ENCODE results near the gene AUTS2.
A peak's percentile ranks its signal among the peaks of the same experiment; 100 is the strongest.

The AUTS2 gene

DNA sequence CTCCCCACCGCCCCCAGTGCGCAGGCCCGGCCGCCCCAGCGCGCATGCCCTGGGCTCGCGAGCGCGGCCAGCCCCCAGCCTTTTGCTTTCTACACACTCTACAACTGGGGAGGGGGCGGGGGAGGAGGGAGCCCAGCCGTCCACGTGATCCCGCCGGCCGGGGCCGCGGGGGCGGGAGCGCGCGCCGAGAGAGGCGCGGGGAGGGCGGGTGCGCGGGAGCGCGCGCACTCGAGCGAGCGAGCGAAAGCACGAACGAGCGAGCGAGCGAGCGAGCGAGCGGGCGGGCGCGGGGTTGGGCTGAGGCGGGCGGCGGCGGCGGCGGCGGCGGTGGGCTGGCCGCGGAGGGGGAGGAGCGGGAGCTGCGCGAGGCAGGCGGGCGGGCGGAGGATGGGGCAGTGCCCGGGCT, at the start of gene AUTS2:
Gene AUTS2, plus strand, starts transcription at position 395 of the 406 bp plus-strand sequence. CDS start 1,179 bp downstream, outside the sequence.
- peak; percentile 60 to 79 for DNase-seq

GRCh38 chr7:69550991-69551390, 47.3 kb upstream of the AUTS2 start:
- DNase-seq, result no peak

GRCh38 chr7:69553190-69553589, 45.1 kb upstream of the AUTS2 start:
- DNase-seq, result no peak

DNA sequence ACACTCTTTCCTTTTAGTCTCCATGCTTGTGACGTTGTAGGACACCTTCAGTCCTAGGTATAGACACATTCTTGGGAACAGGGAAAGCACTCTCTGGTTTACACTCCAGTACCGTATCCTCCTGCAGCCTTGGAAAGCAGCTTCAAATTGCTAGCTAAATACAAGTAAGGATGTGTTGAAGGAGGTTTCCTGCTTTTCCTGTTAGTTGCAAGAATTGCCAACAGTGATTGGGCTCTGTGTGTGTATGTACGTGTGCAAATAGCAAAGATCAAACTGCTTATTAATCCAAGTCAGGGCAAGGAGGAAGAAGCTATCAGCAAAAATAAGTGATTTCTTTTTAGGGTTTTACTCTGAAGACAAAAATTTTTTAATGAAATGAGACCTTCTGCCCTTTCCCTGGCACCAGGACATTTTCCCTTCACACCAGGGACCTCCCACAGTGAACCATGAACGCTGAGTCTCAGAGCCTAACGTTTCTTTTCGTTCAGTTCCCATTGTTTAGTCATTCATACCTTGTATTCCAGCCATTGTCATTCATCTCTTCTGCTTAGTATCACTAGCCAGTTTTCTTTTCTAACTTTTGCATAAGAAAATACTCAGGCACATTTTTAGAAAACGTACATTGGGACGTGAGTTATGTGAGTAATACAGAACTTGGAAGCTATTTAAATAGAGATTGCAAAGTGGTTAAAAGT, 36.9 kb upstream of the AUTS2 start:
- DNase-seq, result no peak

DNA sequence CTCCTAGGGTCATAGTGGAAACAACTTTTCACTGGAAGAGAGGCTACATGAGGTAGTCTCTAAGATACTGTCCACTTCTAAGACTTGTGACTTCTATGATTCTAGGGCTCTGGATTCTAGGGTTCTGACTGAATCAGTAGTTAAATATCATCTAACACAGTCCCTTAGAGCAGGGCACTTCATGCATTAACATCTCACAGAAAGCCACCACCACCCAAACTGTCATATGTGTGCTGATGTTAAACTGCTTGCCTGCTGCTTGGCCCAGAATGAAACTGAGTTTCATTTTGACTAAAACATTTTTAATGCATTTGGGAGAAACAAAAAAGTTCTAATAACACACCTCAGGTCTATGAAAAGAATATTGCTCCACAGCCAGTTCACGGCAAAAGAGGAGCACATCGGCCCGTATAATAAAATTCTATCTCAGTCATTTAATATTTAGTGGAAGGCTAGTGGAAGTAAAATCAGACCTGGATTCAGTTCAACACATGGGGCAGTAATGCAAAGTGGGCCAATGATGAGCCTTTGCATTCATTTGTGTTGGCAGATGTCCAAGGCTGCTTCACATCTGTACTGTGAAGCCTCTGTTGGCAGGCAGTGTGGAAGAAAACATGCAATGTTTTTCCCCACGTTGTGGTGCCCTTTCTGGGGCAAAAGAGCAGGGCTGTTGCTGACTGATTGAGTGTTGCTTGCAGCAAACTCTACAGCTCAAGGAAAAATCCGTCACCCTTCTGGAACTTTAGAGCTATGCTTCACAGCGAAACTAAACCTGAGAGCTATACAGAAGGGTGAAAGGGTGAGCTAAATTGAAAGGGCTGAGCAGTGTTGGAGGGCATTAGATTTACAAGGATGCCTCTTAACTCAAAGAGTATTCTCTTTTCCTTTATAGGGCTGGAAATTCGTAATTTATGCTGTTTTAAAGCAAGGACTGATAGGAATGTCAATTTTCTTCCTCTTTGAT, 33.5 kb upstream of the AUTS2 start:
- no peak for DNase-seq

GRCh38 chr7:69567800-69568199, 30.5 kb upstream of the AUTS2 start:
- DNase-seq, result no peak

- DNase-seq, result no peak
Observed at GRCh38 chr7:69568266-69568665, 30.0 kb upstream of the AUTS2 start.

GRCh38 chr7:69575651-69576050, 22.6 kb upstream of the AUTS2 start:
- no peak for DNase-seq

DNA sequence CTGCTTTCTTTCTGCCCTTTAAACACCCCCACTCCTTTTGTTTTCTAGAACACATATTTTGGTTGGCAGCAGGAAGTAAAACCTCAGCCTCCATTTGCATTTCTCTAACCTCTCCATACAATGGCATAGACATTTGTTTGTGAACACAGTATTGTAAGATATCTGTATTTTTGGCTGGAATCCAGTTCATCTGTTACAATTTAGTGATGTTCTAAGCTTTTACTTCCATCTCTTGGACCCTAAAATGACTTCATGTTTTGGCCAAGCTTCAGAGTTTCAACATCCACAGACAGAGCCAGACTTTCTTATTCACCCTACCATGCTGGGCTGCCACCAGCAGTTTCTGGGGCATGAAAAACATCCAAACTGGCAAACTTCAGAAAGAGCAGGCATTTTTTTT, 21.1 kb upstream of the AUTS2 start:
- DNase-seq, result no peak

- DNase-seq, result no peak
Observed at GRCh38 chr7:69585169-69585568, 13.1 kb upstream of the AUTS2 start.

DNA sequence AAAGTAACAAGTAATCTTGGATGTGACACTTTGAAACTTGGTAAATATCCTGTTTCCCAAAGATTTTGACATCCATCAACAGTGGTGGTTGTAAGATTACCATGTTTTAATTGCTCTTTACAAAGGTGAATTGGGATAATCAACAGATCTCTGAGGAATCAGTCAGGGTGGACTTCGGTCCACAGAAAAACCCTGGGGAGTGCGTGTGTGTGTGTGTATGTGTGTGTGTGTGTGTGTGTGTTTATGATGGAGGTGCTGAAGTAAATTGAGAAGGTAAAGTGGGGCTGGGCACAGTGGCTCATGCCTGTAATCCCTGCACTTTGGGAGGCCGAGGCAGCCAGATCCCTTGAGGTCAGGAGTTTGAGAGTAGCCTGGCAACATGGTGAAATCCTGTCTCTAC, 12.0 kb upstream of the AUTS2 start:
- no peak for DNase-seq

DNA sequence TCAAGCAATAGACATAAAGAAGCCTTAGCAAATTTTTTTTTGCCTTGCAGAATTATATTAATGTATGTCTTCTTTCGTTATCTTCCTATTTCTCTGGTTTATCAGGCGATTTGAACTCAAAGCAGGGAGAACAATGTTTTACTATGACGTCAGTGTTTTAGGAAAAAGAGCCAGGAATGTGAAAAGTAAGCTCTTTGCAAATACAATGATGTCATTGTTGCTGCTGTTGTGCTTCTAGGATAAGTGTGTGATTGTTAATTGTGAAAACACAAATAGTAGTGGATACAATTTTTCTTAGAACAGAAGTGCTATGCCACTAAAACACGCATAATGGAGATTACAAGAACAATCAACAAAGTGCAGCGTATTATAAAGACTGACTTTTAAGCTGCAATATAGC, 9.5 kb upstream of the AUTS2 start:
- DNase-seq, result no peak

DNA sequence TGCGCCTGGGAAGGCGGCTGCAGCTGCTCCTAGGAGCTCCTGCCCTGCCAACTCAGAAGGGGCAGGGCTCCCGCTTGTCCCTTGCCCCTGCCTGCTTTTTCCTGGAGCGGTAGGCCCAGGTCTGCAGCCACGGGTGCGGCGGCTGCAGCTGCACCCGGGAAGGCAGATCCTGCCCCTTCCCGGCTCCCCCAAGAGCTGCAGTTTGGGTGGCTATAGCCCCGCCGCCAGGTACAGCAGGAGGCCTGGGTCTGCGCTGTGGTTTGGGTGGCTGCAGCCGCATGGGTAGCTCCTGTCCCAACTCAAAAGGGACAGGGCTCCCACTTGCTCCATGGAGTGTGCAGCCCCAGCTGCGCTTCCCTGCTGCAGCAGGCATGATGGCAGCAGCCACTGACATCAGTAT, 6.5 kb upstream of the AUTS2 start:
- no peak for DNase-seq

DNA sequence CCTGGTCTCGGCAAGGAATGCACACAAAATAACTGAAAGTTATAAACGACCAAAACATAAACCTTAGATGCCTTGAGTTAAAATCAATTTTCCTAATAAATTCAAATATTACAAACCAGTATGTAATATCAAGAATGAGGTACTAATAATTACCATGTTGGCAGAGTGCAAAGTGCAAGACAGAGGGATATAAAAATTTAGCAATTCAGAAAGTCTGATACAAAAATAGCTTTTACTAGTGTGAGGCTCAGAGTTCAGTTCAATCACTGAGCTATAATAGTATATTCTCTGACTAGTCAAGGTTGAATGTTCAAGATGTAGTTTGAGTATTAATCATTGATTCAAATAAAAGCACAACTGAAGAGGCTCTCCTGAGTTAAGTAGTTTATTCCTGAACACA, 4.8 kb upstream of the AUTS2 start:
- DNase-seq, result no peak

GRCh38 chr7:69595415-69595814, 2.9 kb upstream of the AUTS2 start:
- DNase-seq, result no peak

- DNase-seq, result no peak
Observed at GRCh38 chr7:69596056-69596455, 2.2 kb upstream of the AUTS2 start.

GRCh38 chr7:69596723-69597277, 1.5 kb upstream of the AUTS2 start:
- DNase-seq, result no peak

DNA sequence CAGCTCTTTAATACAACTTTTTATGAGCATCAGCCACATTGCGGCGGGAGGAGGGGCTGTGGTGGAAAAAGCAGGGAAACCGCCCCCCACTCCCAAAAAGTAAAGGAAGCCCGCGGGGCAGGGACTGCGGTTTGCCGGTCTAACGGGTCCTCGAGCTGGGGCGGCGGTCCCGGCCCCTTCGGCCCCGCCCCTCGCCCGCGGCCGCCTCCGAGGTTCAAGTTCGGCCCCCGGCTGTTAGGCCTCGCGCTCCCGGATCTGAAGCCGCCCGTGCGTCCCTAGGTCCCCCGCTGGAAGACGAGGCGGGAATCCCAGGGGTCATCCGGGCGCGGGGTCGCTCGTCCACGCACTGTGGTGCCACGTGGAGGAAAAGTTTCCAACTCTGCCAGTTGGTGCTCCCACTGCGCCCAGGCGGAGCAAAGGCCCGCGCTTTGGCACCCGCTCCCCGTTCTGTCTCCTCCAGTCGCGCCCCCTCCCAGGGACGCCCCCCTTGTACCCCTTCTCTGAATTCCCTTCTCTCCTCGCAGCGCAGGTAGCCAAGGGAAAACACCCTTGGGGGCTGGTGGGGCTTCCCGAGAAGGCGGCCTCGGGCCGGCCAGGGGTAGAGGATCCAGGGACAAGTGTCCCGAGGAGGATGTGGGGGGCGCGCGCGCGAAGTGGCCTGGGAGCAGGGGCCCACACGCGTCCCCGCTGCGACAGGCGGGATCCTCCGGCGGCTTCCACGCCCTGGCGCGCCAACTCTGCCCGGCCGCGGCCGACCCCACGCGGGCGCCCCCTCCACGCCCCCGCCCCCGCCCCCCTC, 798 bp upstream of the AUTS2 start:
- DNase-seq, result no peak

DNA sequence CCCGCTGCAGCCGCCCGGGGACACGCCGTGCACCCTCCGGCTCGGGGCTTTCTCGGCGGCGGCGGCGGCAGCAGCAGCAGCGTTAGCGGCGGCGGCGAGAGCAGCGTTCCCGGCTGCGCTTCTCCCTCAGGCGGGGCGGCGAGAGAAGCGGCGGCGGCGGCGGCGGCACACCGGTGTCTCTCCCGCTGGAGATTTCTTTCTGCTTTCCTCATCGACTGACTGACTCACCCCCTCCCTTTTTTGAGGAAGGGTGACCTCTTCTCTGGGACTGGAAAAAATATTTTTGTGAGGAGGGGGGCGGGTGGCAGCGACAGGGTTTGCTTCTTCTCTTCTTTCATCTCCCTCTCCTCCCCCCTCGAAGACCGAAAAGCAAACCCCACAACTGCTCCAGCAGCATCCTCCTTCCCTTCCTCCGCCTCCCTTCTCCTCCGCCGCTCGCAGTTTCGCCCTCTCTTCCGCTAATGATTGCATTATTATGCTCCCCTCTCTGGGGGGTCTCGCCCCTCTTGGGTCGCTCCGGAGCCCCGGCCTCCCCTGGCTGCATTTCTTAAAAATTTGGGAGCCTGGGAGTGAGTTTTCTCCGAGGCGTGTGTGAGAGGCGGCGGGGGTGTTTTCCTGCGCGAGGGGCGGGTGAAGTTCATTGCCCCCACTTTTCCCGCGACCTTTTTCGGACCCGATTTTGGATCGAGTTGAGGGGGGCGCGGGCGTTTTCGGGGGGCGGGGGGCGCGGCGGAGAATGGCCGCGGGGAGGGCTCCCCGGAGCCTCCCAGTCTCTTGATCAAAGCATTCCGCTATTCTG, 411 bp downstream of the AUTS2 start:
- no peak for DNase-seq

DNA sequence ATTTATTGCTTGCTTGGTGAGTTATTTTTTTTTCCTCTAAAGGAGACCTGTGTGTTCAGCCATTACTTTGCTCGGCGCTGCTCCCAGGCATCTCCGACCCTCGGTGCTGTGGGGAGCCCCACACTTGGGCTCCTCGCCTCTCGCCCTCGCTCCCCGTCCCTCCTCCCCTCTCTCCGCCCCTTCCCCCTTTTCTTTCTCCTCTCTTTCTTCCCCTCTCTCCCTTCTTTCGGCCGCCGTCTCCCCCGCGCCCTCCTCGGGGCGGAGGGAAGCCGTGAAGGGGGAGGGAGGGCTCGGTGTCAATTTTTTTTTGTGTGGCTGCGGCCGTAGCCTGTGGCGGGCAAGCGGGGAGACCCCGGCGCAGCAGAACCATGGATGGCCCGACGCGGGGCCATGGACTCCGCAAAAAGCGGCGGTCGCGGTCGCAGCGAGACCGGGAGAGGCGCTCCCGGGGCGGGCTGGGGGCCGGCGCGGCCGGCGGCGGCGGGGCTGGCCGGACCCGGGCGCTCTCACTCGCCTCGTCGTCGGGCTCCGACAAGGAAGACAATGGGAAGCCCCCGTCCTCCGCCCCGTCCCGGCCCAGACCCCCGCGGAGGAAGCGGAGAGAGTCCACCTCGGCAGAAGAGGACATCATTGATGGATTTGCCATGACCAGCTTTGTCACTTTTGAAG, 1.1 kb downstream of the AUTS2 start:
- DNase-seq, result no peak

DNA sequence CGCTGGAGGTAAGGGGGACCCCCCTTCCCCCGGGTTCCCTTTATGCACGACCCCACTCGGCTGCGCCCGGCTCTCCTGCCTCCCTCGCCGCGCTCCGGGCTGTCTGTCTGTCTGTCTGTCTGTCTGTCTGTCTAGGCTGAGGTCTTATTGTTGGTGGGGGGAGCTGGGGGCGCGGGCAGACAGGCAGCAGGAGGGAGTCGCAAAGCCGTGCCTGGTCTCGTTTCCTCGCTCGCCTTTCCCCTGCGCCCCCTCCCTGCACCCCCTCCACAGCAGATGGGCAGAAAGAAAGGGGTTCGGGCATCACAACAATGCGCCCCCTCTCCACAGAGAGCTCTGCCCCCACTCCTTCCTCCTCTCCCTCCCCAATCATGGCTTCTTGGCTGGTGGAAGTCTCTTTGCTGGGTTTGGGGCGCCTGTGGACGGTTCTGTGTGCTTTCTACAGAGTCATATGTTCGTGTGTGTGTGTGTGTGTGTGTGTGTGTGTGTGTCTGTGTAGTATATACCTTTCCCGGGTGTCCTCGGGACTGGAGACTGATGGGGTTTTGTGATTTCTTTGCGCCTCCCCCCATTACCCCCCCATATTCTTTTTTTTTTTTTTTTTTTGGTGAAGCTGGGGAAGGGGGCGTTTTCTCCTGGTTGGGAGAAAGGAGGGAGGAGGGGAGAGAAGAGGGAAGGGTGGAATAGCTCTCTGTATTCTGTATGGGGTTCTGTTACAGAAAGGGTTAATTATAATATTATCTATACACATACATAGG, 1.9 kb downstream of the AUTS2 start:
- no peak for DNase-seq

Data from CD4-positive, alpha-beta T cell treated with Interleukin-1 beta for 1 hour (primary cell).